HEK293T (cell line): Measurements from ENCODE around the gene SNX24.

Experiments
- ARNT ChIP-seq: fragments of 450-650 bp; IDR thresholded peaks from 2 replicates; pipeline ENCODE4 v1.6.1; 2017; ENCODE audit warnings: mild to moderate bottlenecking
- ELF4 ChIP-seq: fragments of 450-650 bp; IDR thresholded peaks from 2 replicates; pipeline ENCODE4 v1.6.1; 2017; ENCODE audit warnings: antibody characterized with exemption
- FOXA1 ChIP-seq: fragments of 450-650 bp; IDR thresholded peaks from 2 replicates; pipeline ENCODE4 v1.6.1; 2016; ENCODE audit warnings: mild to moderate bottlenecking
- FOXM1 ChIP-seq: fragments of 450-650 bp; IDR thresholded peaks from 2 replicates; pipeline ENCODE4 v1.6.1; 2017; ENCODE audit warnings: mild to moderate bottlenecking, borderline replicate concordance
- HDGF ChIP-seq: fragments of 450-650 bp; IDR thresholded peaks from 2 replicates; pipeline ENCODE4 v1.6.1; 2017; ENCODE audit warnings: antibody characterized with exemption, borderline replicate concordance
- SP1 ChIP-seq: fragments of 450-650 bp; IDR thresholded peaks from 2 replicates; pipeline ENCODE4 v1.6.1; 2017
- SUZ12 ChIP-seq: fragments of 450-650 bp; IDR thresholded peaks from 2 replicates; pipeline ENCODE4 v1.6.1; 2016; ENCODE audit warnings: mild to moderate bottlenecking
- TARDBP ChIP-seq: fragments of 450-650 bp; IDR thresholded peaks from 2 replicates; pipeline ENCODE4 v1.6.1; 2016
- ZNF384 ChIP-seq: fragments of 450-650 bp; IDR thresholded peaks from 2 replicates; pipeline ENCODE4 v1.6.1; 2016

DNA sequence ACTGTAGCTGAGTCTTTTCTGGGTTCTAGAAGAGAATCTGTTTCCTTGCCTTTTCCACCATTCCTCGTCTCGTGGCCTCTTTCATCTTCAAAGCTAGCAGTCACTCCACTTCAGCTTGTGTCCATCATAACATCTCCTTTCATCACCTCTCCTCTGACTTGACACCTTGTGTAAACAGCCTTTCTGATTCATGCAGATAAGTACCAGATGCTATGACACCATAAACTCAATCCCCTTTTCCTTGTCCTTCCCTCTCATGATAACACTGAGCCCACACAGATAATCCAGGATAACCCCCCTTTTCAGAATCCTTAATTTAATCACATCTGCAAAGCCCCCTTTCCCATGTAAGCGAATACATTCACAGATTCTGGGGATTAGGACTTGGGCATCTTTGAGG lies 95.5 kb downstream of the SNX24 start:
- TF ChIP-seq FOXA1 (no peak), SP1 (no peak), ARNT (no peak), ZNF384 (no peak), ELF4 (no peak), FOXM1 (no peak), TARDBP (no peak), SUZ12 (no peak), HDGF (no peak)
